ENCODE data around the gene ZNF816. TPM values are rescaled to one million over a fixed set of nuclear protein-coding genes. Genes with fewer than 3 reads are reported as not detected.

ZNF816 gene
- total RNA-seq, 1 donor from 2014 or later = 7.1 TPM

- no peak for DNase-seq (ENCODE audit: low spot score in 2 of 2)
- Histone ChIP-seq H3K27me3 (no peaks in the 10 kb centered on the region), H3K4me3 (no peak overlapping the region), H3K27ac (no peak overlapping the region), H3K4me1 (peaks cover 0 to 9% of the 10 kb centered on the region in 2 donors), H3K9me3 (peaks cover 29 to 54% of the 10 kb centered on the region in 2 donors), H3K36me3 (peaks cover 23 to 50% of the 10 kb centered on the region in 2 donors)
- intact Hi-C loops (cut with DNase I) = loop anchor here (5.0 kb wide), 1 partner anchor 238 kb away; no protein-coding TSS in a partner anchor
- no peak for TF ChIP-seq CTCF (IDR thresholded peaks at IDR 0.05)
Observed at GRCh38 chr19:52959613-52960295, 2.9 kb downstream of the ZNF816 start.

- intact Hi-C loops (cut with DNase I) = no loop called here
- Histone ChIP-seq H3K36me3 (peaks cover 42 to 68% of the 10 kb centered on the region in 2 donors), H3K9me3 (peaks cover 45 to 71% of the 10 kb centered on the region in 2 donors), H3K27ac (no peak overlapping the region), H3K4me1 (peaks cover 0 to 3% of the 10 kb centered on the region in 2 donors), H3K27me3 (no peaks in the 10 kb centered on the region), H3K4me3 (no peak overlapping the region)
- no peak for DNase-seq (ENCODE audit: low spot score in 2 of 2)
- no peak for TF ChIP-seq CTCF (IDR thresholded peaks at IDR 0.05)
Observed at GRCh38 chr19:52957591-52957990, 5.1 kb downstream of the ZNF816 start.

GRCh38 chr19:52956917-52957316 is 5.8 kb downstream of the ZNF816 start:
- Histone ChIP-seq H3K4me3 (no peak overlapping the region), H3K27me3 (no peaks in the 10 kb centered on the region), H3K36me3 (peaks cover 48 to 75% of the 10 kb centered on the region in 2 donors), H3K4me1 (peaks cover 0 to 3% of the 10 kb centered on the region in 2 donors), H3K9me3 (peaks cover 52 to 78% of the 10 kb centered on the region in 2 donors), H3K27ac (no peak overlapping the region)
- no peak for TF ChIP-seq CTCF (IDR thresholded peaks at IDR 0.05)
- DNase-seq (ENCODE audit: low spot score in 2 of 2) = no peak
- intact Hi-C loops (cut with DNase I) = no loop called here

GRCh38 chr19:52949422-52949821 is 13.3 kb downstream of the ZNF816 start:
- peaks cover 40 to 48% of the 10 kb centered on the region in 2 donors for H3K36me3 ChIP-seq
- no peak for TF ChIP-seq CTCF (IDR thresholded peaks at IDR 0.05)
- H3K27me3 ChIP-seq = no peaks in the 10 kb centered on the region
- no peaks in the 10 kb centered on the region for H3K4me1 ChIP-seq
- no peak for DNase-seq (ENCODE audit: low spot score in 2 of 2)
- no peak overlapping the region for H3K27ac ChIP-seq
- intact Hi-C loops (cut with DNase I) = loop anchor here (10.0 kb wide), 1 partner anchor 165 kb away; the partner anchor contains the start of gene ZNF600
- H3K9me3 ChIP-seq = peaks cover 70 to 81% of the 10 kb centered on the region in 2 donors
- no peak overlapping the region for H3K4me3 ChIP-seq

GRCh38 chr19:52948025-52948770 is 14.5 kb downstream of the ZNF816 start:
- Histone ChIP-seq H3K27me3 (no peaks in the 10 kb centered on the region), H3K4me1 (peaks cover 0 to 2% of the 10 kb centered on the region in 2 donors), H3K36me3 (peaks cover 31 to 38% of the 10 kb centered on the region in 2 donors), H3K9me3 (peaks cover 62 to 73% of the 10 kb centered on the region in 2 donors), H3K4me3 (no peak overlapping the region), H3K27ac (no peak overlapping the region)
- TF ChIP-seq CTCF (IDR thresholded peaks at IDR 0.05) = no peak
- DNase-seq (ENCODE audit: low spot score in 2 of 2) = no peak
- intact Hi-C loops (cut with DNase I) = loop anchor here (10.0 kb wide), 1 partner anchor 163 kb away; the partner anchor contains the start of gene ZNF600

Measured in ascending aorta (tissue), 2 donors.